SJCRH30 (cell line): ENCODE data around the gene SLC38A10. TPM values are rescaled to one million over a fixed set of nuclear protein-coding genes. Genes with fewer than 3 reads are reported as not detected.

Experiments used
- DNase-seq, 2 experiments: peaks; one replicate each; pipeline ENCODE4 v3.0.0-alpha.2; 2015 to 2020
- H3K27ac ChIP-seq: fragments of 250-450 bp; sonication (Bioruptor Pico); 2 replicates; pipeline ENCODE4 v1.5.1; 2020; ENCODE audit warnings: mild to moderate bottlenecking, moderate library complexity
- H3K27me3 ChIP-seq: fragments of 250-450 bp; sonication (Bioruptor Pico); 2 replicates; pipeline ENCODE4 v1.5.1; 2020; ENCODE audit warnings: mild to moderate bottlenecking, moderate library complexity
- H3K36me3 ChIP-seq: fragments of 250-450 bp; sonication (Bioruptor Pico); 2 replicates; pipeline ENCODE4 v1.5.1; 2020; ENCODE audit warnings: mild to moderate bottlenecking, moderate library complexity
- H3K4me1 ChIP-seq: fragments of 250-450 bp; sonication (Bioruptor Pico); 2 replicates; pipeline ENCODE4 v1.5.1; 2020; ENCODE audit warnings: mild to moderate bottlenecking, moderate library complexity
- H3K4me3 ChIP-seq: fragments of 250-450 bp; sonication (Bioruptor Pico); 2 replicates; pipeline ENCODE4 v1.5.1; 2020; ENCODE audit warnings: mild to moderate bottlenecking, moderate library complexity
- H3K9me3 ChIP-seq: fragments of 250-450 bp; sonication (Bioruptor Pico); replicated peaks from 2 replicates; pipeline ENCODE4 v1.5.1; 2020; ENCODE audit warnings: mild to moderate bottlenecking, moderate library complexity
- total RNA-seq: library from RNA; depleted of rRNA; stranded (reverse); fragments of >200 nt; shearing (Covaris generic); gene quantifications from 2 replicates; pipeline ENCODE4 v1.2.3, GENCODE V29; 2014; rRNA removed

SLC38A10 gene
- total RNA-seq, 1 experiment from 2014 or later = 97.0 TPM

- Histone ChIP-seq H3K4me3 (no peak overlapping the region), H3K27ac (no peak overlapping the region), H3K27me3 (no peaks in the 10 kb centered on the region), H3K4me1 (no peaks in the 10 kb centered on the region; the same call in 1 of the 2 replicates), H3K36me3 (peaks cover 54% of the 10 kb centered on the region), H3K9me3 (no peaks in the 10 kb centered on the region)
- no peak for DNase-seq
Measured at GRCh38 chr17:81198826-81199481, 96.2 kb downstream of the SLC38A10 start.

GRCh38 chr17:81197831-81198490 is 97.1 kb downstream of the SLC38A10 start:
- no peak for DNase-seq
- no peaks in the 10 kb centered on the region; the same call in 1 of the 2 replicates for H3K4me1 ChIP-seq
- H3K4me3 ChIP-seq = no peak overlapping the region
- no peaks in the 10 kb centered on the region for H3K9me3 ChIP-seq
- H3K27ac ChIP-seq = no peak overlapping the region
- H3K27me3 ChIP-seq = no peaks in the 10 kb centered on the region
- peaks cover 44% of the 10 kb centered on the region for H3K36me3 ChIP-seq

- H3K4me3 ChIP-seq = no peak overlapping the region
- H3K4me1 ChIP-seq = no peaks in the 10 kb centered on the region; the same call in 1 of the 2 replicates
- H3K27me3 ChIP-seq = no peaks in the 10 kb centered on the region
- DNase-seq = no peak
- no peak overlapping the region for H3K27ac ChIP-seq
- H3K36me3 ChIP-seq = peaks cover 41% of the 10 kb centered on the region
- no peaks in the 10 kb centered on the region for H3K9me3 ChIP-seq
Measured at GRCh38 chr17:81197409-81197795, 97.7 kb downstream of the SLC38A10 start.

GRCh38 chr17:81196505-81197408 is 98.3 kb downstream of the SLC38A10 start:
- no peaks in the 10 kb centered on the region for H3K9me3 ChIP-seq
- no peak overlapping the region for H3K27ac ChIP-seq
- no peak for DNase-seq
- H3K27me3 ChIP-seq = no peaks in the 10 kb centered on the region
- peaks cover 40% of the 10 kb centered on the region for H3K36me3 ChIP-seq
- H3K4me3 ChIP-seq = no peak overlapping the region
- H3K4me1 ChIP-seq = no peaks in the 10 kb centered on the region; the same call in 1 of the 2 replicates

- no peak overlapping the region for H3K4me3 ChIP-seq
- DNase-seq = no peak
- H3K36me3 ChIP-seq = peaks cover 38% of the 10 kb centered on the region
- no peaks in the 10 kb centered on the region for H3K9me3 ChIP-seq
- H3K4me1 ChIP-seq = no peaks in the 10 kb centered on the region; the same call in 1 of the 2 replicates
- H3K27me3 ChIP-seq = no peaks in the 10 kb centered on the region
- H3K27ac ChIP-seq = no peak overlapping the region
Measured at GRCh38 chr17:81195941-81196495, 99.1 kb downstream of the SLC38A10 start.

Other genes starting within 250 kb of the SLC38A10 start
- 0.43 and 0.61 TPM in 2 replicates for gene PVALEF, start 129.8 kb downstream of the SLC38A10 start, total RNA-seq
- gene AATK, start 129.1 kb downstream of the SLC38A10 start, total RNA-seq = 24.0 and 24.2 TPM in 2 replicates
- gene CEP131, start 72.3 kb downstream of the SLC38A10 start, total RNA-seq = 31.5 and 33.0 TPM in 2 replicates
- 21.5 and 29.3 TPM in 2 replicates for gene TEPSIN, start 56.3 kb downstream of the SLC38A10 start, total RNA-seq
- 129 and 132 TPM in 2 replicates for gene NDUFAF8, start 56.0 kb downstream of the SLC38A10 start, total RNA-seq
- gene BAHCC1, start 100.2 kb upstream of the SLC38A10 start, total RNA-seq = 17.4 and 20.0 TPM in 2 replicates
- gene ACTG1, start 217.5 kb upstream of the SLC38A10 start, total RNA-seq = 2,768 and 3,121 TPM in 2 replicates
- 0.43 and 0.61 TPM in 2 replicates for gene FSCN2, start 233.1 kb upstream of the SLC38A10 start, total RNA-seq